ENCODE results near the gene FNDC8.

GRCh38 chr17:35088356-35088880 is 33.0 kb upstream of the FNDC8 start:
- TF ChIP-seq POLR2A (IDR thresholded peaks at IDR 0.05) (no peak), CTCF (IDR thresholded peaks at IDR 0.05) (no peak), EP300 (IDR thresholded peaks at IDR 0.05) (peak in 1 of 2 donors; percentile 23)

Data from tibial nerve (tissue), 4 donors.